COLO668 (cell line): ENCODE results near the gene RNF180.
"Not testable (repeated sequence)": the region's sequence is repeated elsewhere in the genome, so short reads cannot be mapped to it uniquely, and the experiment has no call there.

ENCODE experiments used
- DNase-seq: peaks from one replicate; lab custom pipeline; 2025; ENCODE audit not compliant: unreplicated experiment; lab: John Stamatoyannopoulos, UW

Gene RNF180

GRCh38 chr5:64180661-64181343 is 15.2 kb downstream of the RNF180 start:
- DNase-seq = no peak

- DNase-seq = no peak
Measured at GRCh38 chr5:64181440-64181839, 15.8 kb downstream of the RNF180 start.

GRCh38 chr5:64183956-64184355 is 18.3 kb downstream of the RNF180 start:
- no peak for DNase-seq

DNA sequence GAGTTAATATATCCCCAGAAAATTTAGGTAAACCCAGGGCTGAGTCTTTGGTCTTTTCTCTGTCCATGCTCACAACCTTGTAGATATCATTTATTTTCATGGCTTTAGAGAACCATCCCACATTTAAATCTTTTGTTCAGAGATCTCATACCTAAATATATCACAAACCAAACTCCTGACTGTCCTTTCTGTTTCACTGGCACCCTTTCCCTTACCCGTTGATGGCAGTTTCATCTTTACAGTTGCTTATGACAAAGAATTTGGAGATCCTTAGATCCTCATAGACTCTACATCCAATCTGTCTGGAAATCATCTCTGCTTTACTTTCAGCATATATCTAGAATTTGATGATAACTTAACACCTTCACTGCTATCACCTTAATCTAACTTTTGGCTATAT is 19.2 kb downstream of the RNF180 start:
- DNase-seq = no peak

GRCh38 chr5:64188776-64189175 is 23.1 kb downstream of the RNF180 start:
- no peak for DNase-seq

GRCh38 chr5:64190562-64191306 is 25.1 kb downstream of the RNF180 start:
- DNase-seq = no peak

DNA sequence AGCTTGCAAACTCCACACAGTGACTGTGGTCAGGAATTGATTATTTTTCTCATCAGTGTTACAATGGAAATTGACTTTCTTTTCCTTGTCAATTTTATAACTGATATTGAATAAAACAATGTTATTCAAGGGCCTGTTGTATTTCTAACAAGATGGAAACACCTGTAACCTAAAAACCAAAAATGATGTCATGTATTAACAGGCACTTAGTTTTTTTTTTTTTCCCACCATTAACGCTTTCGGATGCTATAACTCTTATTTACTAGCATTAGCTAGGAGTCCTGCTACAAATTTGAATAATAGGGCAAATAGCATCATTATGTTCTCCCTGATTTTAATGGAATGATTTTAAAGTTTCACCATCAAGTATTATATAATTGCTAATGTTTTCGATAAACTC is 30.3 kb downstream of the RNF180 start:
- DNase-seq = no peak

GRCh38 chr5:64199425-64199824 is 33.8 kb downstream of the RNF180 start:
- DNase-seq = no peak

- DNase-seq = no peak
Measured at GRCh38 chr5:64201996-64202395, 36.4 kb downstream of the RNF180 start.

DNA sequence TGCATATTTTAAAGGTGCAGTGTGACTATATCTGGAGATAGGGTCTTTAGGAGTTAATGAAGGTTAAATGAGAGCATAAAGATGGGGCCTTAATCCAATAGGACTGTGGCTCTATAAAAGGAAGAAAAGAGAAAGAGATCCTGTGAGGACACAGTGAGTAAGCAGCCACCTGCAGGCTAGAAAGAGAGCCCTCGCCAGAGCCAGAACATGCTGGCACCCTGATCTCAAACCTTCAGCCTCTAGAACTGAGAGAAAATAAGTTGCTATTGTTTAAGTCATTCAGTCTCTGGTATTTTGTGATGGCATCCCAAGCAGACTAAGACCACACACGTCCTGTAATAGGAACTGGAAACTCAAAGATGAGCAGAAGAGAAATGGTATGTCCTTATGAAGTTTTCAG is 41.0 kb downstream of the RNF180 start:
- no peak for DNase-seq

DNA sequence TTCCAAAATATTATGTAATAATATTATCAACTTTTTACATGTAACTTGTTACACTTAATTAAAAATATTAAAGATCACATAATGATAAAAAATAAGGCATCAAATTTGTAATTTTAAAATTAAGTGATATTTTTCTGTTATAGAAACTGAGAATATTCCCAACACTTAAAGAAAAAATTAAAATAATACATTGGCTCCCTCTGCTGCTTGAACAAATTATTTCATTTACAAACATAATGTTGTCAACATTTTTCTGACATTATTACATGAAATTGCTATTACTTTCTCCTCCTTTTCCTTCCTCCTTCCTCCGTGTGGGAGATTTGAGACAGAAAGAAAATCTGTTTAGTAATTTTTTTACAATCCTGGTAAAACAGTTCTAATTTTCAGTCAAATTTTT is 42.3 kb downstream of the RNF180 start:
- DNase-seq = no peak

DNA sequence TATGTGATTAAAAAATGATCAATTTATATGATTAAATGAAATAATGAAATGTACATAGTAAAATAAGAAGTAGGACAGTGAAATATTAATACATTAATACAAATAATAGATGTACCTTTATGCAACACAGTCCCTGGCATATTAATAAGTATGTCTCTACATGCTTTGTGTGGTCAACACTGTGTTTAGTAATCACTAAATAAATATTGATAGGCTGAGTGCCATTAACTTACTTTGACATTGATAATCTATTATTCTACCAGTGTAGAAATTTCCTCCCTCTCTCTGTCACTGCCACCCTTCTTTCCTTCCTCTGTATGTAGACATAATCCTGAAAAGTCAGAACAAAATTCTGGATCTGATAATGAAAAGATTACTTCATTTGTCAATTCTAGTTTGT is 43.7 kb downstream of the RNF180 start:
- DNase-seq = no peak

DNA sequence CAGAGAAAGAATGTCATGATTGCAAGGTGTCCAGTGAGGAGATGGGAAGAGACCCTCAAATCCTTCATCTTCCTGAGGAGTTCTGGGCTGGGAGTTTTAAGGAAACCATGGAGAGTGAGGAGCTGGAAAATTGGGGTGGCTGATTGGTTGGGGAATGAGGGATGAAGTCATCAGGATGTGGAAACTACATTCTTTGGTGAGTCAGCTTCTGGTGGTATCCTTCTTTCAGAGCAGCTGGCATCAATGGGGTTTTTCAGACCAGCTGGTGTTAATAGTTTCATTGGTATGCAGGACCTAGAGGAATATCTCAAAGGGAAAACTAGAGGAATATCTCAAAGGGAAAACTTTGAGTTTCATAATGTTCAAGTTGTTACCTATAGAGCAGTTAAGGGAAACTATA is 45.2 kb downstream of the RNF180 start:
- DNase-seq = no peak

DNA sequence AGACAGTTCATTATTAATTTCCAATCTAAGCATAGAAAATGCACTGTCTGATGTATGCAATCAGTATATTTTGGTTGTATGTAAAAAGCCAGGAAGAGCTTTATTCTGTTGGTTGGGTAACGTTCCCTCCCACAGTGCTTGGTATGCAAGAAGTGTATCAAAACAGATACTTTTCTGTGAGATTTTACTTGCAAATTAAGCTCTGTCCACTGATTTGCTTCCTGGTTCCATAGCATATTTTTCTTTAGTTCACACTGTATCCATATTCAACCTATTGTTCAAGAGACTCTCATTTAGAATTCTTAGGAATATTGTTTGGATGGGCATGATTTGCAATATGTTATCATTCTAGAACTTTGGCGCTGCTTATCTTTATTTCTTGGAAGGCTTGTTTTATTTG is 47.4 kb downstream of the RNF180 start:
- no peak for DNase-seq

- no peak for DNase-seq
Measured at GRCh38 chr5:64213531-64213930, 47.9 kb downstream of the RNF180 start.

DNA sequence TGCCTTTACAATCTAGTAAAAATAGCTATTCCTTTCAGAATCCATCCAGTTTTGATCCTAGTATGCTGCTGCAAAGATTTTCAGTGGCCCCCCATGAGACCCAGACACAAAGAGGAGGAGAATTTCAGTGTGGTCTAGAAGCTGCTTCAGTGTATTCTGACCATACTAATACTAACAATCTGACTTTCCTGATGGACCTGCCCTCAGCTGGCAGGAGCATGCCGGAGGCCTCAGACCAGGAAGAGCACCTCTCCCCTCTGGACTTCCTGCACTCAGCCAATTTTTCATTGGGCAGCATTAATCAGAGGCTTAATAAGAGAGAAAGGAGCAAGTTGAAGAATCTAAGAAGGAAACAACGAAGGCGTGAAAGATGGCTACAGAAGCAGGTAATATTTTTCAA is 48.5 kb downstream of the RNF180 start:
- no peak for DNase-seq

- no peak for DNase-seq
Measured at GRCh38 chr5:64221911-64222310, 56.3 kb downstream of the RNF180 start.

DNA sequence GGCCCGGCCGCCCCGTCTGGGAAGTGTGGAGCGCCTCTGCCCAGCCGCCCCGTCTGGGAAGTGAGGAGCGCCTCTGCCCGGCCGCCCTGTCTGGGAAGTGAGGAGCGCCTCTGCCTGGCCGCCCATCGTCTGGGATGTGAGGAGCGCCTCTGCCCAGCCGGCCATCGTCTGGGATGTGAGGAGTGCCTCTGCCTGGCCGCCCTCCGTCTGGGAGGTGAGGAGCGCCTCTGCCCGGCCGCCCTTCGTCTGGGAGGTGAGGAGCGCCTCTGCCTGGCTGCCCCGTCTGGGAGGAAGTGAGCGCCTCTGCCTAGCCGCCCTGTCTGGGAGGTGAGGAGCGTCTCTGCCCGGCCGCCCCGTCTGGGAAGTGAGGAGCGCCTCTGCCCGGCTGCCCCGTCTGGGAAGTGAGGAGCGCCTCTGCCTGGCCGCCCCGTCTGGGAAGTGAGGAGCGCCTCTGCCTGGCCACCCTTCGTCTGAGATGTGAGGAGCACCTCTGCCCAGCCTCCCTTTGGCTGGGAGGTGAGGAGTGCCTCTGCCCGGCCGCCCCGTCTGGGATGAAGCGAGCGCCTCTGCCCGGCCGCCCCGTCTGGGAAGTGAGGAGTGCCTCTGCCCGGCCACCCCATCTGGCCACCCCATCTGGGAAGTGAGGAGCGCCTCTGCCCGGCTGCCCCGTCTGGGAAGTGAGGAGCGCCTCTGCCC is 59.8 kb downstream of the RNF180 start:
- DNase-seq = not testable (repeated sequence)

GRCh38 chr5:64227131-64227537 is 61.5 kb downstream of the RNF180 start:
- DNase-seq = not testable (repeated sequence)

DNA sequence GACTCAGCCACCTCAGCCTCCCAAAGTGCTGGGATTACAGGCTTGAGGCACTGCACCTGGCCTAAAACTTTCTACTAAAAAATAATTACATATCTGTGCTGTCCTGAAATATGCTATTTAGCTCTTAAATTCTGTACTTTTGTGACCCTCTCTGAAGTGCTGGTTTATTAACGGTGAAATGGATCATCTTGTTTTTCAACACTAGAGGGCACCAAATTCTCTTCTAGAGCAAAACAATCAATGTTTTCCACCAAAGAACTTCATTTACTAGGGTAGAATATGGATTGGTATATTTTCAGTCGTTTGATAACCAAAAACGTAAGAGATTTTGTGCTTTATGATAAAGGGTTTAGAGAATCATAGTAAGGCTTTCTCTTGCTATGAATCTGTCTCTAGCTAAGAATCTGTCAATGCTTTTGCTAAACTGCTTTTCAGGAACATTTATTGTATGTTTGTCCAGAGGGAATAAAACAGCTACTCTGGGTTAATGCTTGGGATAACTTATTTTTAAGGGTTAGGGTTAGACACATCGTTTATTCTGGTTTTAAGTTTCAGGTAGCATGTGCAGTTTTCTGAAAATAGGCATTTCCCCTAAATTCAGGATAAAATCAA is 63.6 kb downstream of the RNF180 start:
- no peak for DNase-seq

DNA sequence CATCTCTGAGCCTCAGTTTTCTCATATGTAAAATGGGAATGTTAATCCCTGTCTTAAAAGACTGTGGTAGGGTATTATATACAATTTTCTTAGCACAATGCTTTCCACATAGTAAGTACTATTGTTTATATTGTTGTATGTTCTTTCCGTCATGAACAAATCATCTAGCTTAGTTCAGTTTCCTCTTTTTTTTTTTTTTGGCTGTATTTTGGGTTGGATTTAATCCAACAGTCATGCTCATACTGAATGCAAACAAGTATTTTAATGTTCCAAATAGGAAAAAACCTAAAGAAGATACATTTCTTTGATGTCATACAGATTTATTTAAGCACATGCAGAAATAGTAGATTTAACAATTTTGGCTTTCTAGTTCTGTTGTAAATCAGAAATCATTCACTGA is 95.1 kb downstream of the RNF180 start:
- no peak for DNase-seq

DNA sequence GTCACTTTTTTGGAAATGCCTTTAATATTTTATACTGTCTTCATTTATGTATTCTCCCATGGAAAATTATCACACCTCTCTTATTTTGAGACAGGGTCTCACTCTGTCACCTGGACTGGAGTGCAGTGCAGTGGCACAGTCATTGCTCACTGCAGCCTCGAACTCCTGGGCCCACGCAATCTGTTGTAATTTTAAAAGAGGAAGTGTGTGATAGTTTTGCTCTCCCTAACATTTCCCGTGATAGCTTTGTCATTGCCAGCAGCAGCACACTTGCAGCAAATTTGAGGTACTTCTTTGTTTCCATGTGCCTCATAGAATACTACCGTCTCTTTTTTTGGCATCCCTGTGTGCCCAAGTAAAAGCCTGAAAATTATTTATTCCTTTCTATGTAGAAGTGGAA is 103.5 kb downstream of the RNF180 start:
- DNase-seq = no peak
